ENCODE measurements around the gene TUBA1B. TPM values are rescaled to one million over a fixed set of nuclear protein-coding genes. Genes with fewer than 3 reads are reported as not detected.

TUBA1B gene
- total RNA-seq, 2 experiments from 2014 or later = 2,079 to 3,539 TPM

DNA sequence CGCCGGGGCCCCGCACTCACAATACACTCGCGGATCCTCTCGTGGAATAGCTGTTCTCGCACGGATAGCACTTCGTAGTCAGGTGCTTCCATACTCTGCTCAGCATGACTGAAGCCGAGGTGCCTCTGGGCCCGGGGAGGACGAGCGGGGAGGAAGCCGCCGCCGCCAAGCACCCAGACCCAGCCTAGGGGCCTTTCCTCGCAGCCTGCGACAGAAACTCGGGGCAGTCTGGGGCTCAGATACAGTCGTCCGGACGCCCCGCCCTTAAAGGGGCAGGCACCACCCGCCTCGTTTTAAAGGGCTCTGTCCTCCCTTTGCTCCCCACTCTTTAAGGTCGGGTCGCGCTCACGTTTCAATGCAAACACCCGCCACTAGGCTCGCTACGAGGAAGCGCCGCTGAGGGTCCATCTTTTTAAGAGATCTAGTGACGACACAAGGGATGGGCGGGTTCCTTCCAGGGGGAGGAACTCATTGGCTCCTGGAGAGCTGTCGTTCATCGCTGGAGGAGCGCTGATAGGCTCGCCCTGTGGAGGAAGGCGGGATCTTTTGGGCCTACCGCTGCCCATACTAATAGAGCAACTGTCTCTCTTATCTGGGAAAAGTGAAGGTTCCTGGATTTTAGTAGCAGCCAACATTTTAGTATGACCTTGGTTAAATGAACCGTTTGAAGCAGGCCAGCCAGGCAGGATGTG lies 20.6 kb downstream of the TUBA1B start, which contains the start of gene LMBR1L:
Gene LMBR1L, minus strand, starts transcription at position 384 of the 692 bp plus-strand sequence. Its CDS starts 292 bp downstream, at position 92.
- Histone ChIP-seq H3K79me2 (ENCODE audit: insufficient read depth, low read depth, low read length) (no peaks in the 10 kb centered on the region), H3K4me1 (ENCODE audit: insufficient read depth, low read length, poor library complexity, severe bottlenecking) (peaks cover 28% of the 10 kb centered on the region), H3K9me3 (ENCODE audit: low read length) (no peaks in the 10 kb centered on the region), H3K36me3 (ENCODE audit: insufficient read depth, low read length) (no peaks in the 10 kb centered on the region), H3K4me2 (ENCODE audit: low read length) (peak within 1 kb of the TSS; percentile 76), H3K27ac (ENCODE audit: low read depth, low read length, poor library complexity, severe bottlenecking) (peak within 1 kb of the TSS; percentile 51), H2AFZ (ENCODE audit: low read length) (peak within 1 kb of the TSS; percentile 99), H3K4me3 (ENCODE audit: low read depth, low read length, poor library complexity, severe bottlenecking) (peak within 1 kb of the TSS; percentile 81), H4K20me1 (ENCODE audit: insufficient read depth, low read length) (no peaks in the 10 kb centered on the region), H3K9me2 (ENCODE audit: insufficient read depth, low read length) (no peaks in the 10 kb centered on the region)
- DNase-seq (ENCODE audit: low spot score) = peak; percentile 99
- CTCF ChIA-PET (ENCODE audit: unreplicated experiment) = interaction anchor here (0.6 to 1.5 kb wide), 2 partner anchors 20 to 220 kb away, joined by 5 to 10 read pairs; partner anchors contain the start of gene TUBA1B
- POLR2A ChIA-PET = interaction anchor here (0.7 to 1.9 kb wide), 6 partner anchors 10 to 79 kb away, joined by 3 to 7 read pairs (median 4); partner anchors contain the start of gene TUBA1A
- intact Hi-C loops (cut with micrococcal nuclease; ENCODE audit: unreplicated experiment) = loop anchor here (1.0 kb wide), 2 partner anchors 20 to 79 kb away; partner anchors contain the start of gene TUBA1A
- no TSS peak for BruUV-seq (replicated peaks)
- TF ChIP-seq, protein P1, sequence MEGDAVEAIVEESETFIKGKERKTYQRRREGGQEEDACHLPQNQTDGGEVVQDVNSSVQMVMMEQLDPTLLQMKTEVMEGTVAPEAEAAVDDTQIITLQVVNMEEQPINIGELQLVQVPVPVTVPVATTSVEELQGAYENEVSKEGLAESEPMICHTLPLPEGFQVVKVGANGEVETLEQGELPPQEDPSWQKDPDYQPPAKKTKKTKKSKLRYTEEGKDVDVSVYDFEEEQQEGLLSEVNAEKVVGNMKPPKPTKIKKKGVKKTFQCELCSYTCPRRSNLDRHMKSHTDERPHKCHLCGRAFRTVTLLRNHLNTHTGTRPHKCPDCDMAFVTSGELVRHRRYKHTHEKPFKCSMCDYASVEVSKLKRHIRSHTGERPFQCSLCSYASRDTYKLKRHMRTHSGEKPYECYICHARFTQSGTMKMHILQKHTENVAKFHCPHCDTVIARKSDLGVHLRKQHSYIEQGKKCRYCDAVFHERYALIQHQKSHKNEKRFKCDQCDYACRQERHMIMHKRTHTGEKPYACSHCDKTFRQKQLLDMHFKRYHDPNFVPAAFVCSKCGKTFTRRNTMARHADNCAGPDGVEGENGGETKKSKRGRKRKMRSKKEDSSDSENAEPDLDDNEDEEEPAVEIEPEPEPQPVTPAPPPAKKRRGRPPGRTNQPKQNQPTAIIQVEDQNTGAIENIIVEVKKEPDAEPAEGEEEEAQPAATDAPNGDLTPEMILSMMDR (conservative IDR thresholded peaks at IDR 0.05; ENCODE audit: low read length) = peak; percentile 65
- no peak for TF ChIP-seq EZH2phosphoT487 (IDR thresholded peaks at IDR 0.05; ENCODE audit: borderline replicate concordance, low read depth, low read length)

DNA sequence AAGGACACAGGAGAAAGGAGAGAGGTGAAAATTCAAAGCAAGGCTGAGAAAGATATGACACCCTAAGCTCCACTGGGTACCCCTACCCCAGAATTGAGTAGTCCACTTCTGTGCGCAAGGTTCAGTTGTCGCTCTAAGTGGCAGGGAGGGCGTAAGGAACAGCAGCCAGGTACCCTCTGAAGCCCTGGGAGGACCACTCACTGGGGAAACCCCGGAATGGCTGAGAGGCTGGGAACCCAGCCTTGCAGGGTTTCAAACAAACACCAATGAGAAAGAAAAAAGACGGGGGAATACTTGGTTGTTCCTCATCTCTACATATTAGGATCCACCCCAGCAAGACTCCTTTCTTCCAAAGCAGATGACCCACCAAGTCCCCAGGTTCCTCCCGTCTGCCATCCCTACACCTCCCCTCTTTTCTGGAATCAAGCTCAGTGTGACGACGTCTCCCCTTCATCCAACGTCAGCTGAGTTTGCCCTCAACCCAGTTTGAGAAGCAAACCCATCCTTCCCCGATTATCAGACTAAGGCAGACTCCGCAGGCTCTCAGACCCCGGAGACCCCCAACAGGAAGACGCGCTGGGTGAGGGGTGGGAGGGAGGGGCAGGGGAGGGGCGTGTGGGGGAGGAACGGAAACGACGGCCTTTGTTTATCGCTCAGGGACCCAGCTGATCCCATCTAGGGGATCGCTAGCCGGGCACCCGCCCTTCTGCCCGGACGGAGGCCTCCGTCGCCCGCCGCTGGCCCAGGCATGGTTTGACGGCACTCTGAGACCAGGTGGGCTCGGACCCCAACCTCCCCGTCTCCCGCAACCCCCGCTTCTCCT lies 21.3 kb downstream of the TUBA1B start:
- Histone ChIP-seq H3K36me3 (ENCODE audit: insufficient read depth, low read length) (no peaks in the 10 kb centered on the region), H2AFZ (ENCODE audit: low read length) (peak overlapping the region; percentile 99), H3K4me1 (ENCODE audit: insufficient read depth, low read length, poor library complexity, severe bottlenecking) (peaks cover 36% of the 10 kb centered on the region), H3K4me3 (ENCODE audit: low read depth, low read length, poor library complexity, severe bottlenecking) (peak overlapping the region; percentile 81), H3K9me2 (ENCODE audit: insufficient read depth, low read length) (no peaks in the 10 kb centered on the region), H3K4me2 (ENCODE audit: low read length) (peak overlapping the region; percentile 76), H3K27ac (ENCODE audit: low read depth, low read length, poor library complexity, severe bottlenecking) (peak overlapping the region; percentile 51), H3K9me3 (ENCODE audit: low read length) (no peaks in the 10 kb centered on the region), H3K79me2 (ENCODE audit: insufficient read depth, low read depth, low read length) (no peaks in the 10 kb centered on the region), H4K20me1 (ENCODE audit: insufficient read depth, low read length) (no peaks in the 10 kb centered on the region)
- peak; percentile 51 for DNase-seq (ENCODE audit: low spot score)
- TF ChIP-seq EZH2phosphoT487 (IDR thresholded peaks at IDR 0.05; ENCODE audit: borderline replicate concordance, low read depth, low read length) = no peak
- TF ChIP-seq, protein P1 (conservative IDR thresholded peaks at IDR 0.05; ENCODE audit: low read length) = no peak
- BruUV-seq (replicated peaks) = no TSS peak
- intact Hi-C loops (cut with micrococcal nuclease; ENCODE audit: unreplicated experiment) = loop anchor here (1.0 kb wide), 2 partner anchors 20 to 79 kb away; partner anchors contain the start of gene TUBA1A
- CTCF ChIA-PET (ENCODE audit: unreplicated experiment) = no interaction called here
- POLR2A ChIA-PET = interaction anchor here (0.6 to 1.9 kb wide), 7 partner anchors 9 to 1117 kb away, joined by 3 to 7 read pairs (median 4); partner anchors contain the start of genes TUBA1A and TUBA1B
